IMR-90 (cell line): ENCODE data around the gene GRHL3. TPM values are rescaled to one million over a fixed set of nuclear protein-coding genes. Genes with fewer than 3 reads are reported as not detected.

ENCODE experiments used
- ATAC-seq: fragments of 200-7000 bp; cut with Tn5 transposase; 2 replicates; pipeline ENCODE4 v1.9.1; 2020; ENCODE audit warnings: low read depth, mild to moderate bottlenecking, moderate library complexity
- BruUV-seq: library from RNA; stranded (reverse); fragments of 400-500 nt; replicated peaks from 2 replicates; lab custom pipeline; 2021; lab: Mats Ljungman, UMichigan
- CTCF ChIA-PET: fragments of 300-600 bp; formaldehyde crosslinking; extraction: SDS; loops from one replicate; lab custom pipeline; 2021; ENCODE audit warnings: antibody characterized with exemption; lab: Yijun Ruan, JAX
- POLR2A ChIA-PET: fragments of 300-600 bp; sonication (Branson Sonifier 250); formaldehyde crosslinking; loops from one replicate; lab custom pipeline; 2022; ENCODE audit warnings: antibody characterized with exemption; ENCODE audit not compliant: unreplicated experiment; lab: Charles Lee
- DNase-seq: peaks from one replicate; pipeline ENCODE4 v3.0.0; 2013
- H2AFZ ChIP-seq: replicated peaks from 2 replicates; pipeline ENCODE3; 2013; ENCODE audit warnings: low read length, mild to moderate bottlenecking; ENCODE audit not compliant: poor library complexity
- H2AK5ac ChIP-seq: 2 replicates; pipeline ENCODE4 v1.6.1; 2013; ENCODE audit warnings: low read depth, low read length, inconsistent platforms
- H2AK9ac ChIP-seq: replicated peaks from 2 replicates; pipeline ENCODE3; 2013; ENCODE audit warnings: mild to moderate bottlenecking, low read depth, low read length, moderate library complexity; ENCODE audit not compliant: poor library complexity
- H2BK120ac ChIP-seq: 2 replicates; pipeline ENCODE4 v1.6.1; 2013; ENCODE audit warnings: low read depth, low read length, inconsistent platforms
- H2BK15ac ChIP-seq: 3 replicates; pipeline ENCODE4 v1.6.1; 2013; ENCODE audit warnings: low read depth, low read length, inconsistent platforms
- H2BK20ac ChIP-seq: 2 replicates; pipeline ENCODE4 v1.6.1; 2013; ENCODE audit warnings: low read depth, mild to moderate bottlenecking, inconsistent platforms, low read length, moderate library complexity
- H2BK5ac ChIP-seq: 2 replicates; pipeline ENCODE4 v1.6.1; 2013; ENCODE audit warnings: mild to moderate bottlenecking, low read depth, low read length, inconsistent platforms; ENCODE audit not compliant: poor library complexity, severe bottlenecking
- H3K14ac ChIP-seq: replicated peaks from 2 replicates; pipeline ENCODE4 v1.6.1; 2013; ENCODE audit warnings: low read depth, low read length, inconsistent platforms
- H3K18ac ChIP-seq: 2 replicates; pipeline ENCODE4 v1.6.1; 2013; ENCODE audit warnings: low read depth, low read length, control low read depth
- H3K23ac ChIP-seq: 2 replicates; pipeline ENCODE4 v1.6.1; 2013; ENCODE audit warnings: low read depth, low read length, inconsistent platforms
- H3K27ac ChIP-seq: 2 replicates; pipeline ENCODE4 v1.5.1; 2013; ENCODE audit warnings: mild to moderate bottlenecking, control low read depth, low read length; ENCODE audit not compliant: insufficient read depth
- H3K27me3 ChIP-seq: 2 replicates; pipeline ENCODE4 v1.6.1; 2013; ENCODE audit warnings: low read length; ENCODE audit not compliant: control insufficient read depth, insufficient read depth
- H3K36me3 ChIP-seq: 2 replicates; pipeline ENCODE4 v1.6.1; 2013; ENCODE audit warnings: low read length, mixed read lengths; ENCODE audit not compliant: control insufficient read depth, insufficient read depth
- H3K4ac ChIP-seq: 2 replicates; pipeline ENCODE4 v1.6.1; 2013; ENCODE audit warnings: low read depth, low read length, inconsistent platforms
- H3K4me1 ChIP-seq: 2 replicates; pipeline ENCODE4 v1.6.1; 2013; ENCODE audit warnings: low read length, mixed read lengths; ENCODE audit not compliant: control insufficient read depth, insufficient read depth
- H3K4me2 ChIP-seq: 2 replicates; pipeline ENCODE4 v1.6.1; 2013; ENCODE audit warnings: low read depth, mild to moderate bottlenecking, control low read depth, low read length, moderate library complexity
- H3K4me3 ChIP-seq: 2 replicates; pipeline ENCODE4 v1.5.1; 2013; ENCODE audit warnings: low read depth, mild to moderate bottlenecking, control low read depth, low read length, moderate library complexity; ENCODE audit not compliant: insufficient read depth
- H3K56ac ChIP-seq: 2 replicates; pipeline ENCODE4 v1.6.1; 2013; ENCODE audit warnings: low read length, inconsistent platforms; ENCODE audit not compliant: insufficient read depth; ENCODE audit errors: extremely low read depth
- H3K79me1 ChIP-seq, 2 experiments: 2 replicates each; pipeline ENCODE4 v1.6.1; 2013; ENCODE audit warnings: low read length in 2 of 2, inconsistent platforms in 1 of 2, low read depth in 1 of 2
- H3K9ac ChIP-seq: 2 replicates; pipeline ENCODE4 v1.6.1; 2013; ENCODE audit warnings: low read depth, low read length, control low read depth
- H3K9me1 ChIP-seq: 2 replicates; pipeline ENCODE4 v1.6.1; 2013; ENCODE audit warnings: low read length, inconsistent platforms; ENCODE audit not compliant: insufficient read depth
- H3K9me3 ChIP-seq: 2 replicates; pipeline ENCODE4 v1.6.1; 2013; ENCODE audit warnings: low read length; ENCODE audit not compliant: control insufficient read depth, insufficient read depth
- H4K20me1 ChIP-seq: 2 replicates; pipeline ENCODE4 v1.6.1; 2013; ENCODE audit warnings: low read length, inconsistent platforms; ENCODE audit not compliant: insufficient read depth
- H4K5ac ChIP-seq: 2 replicates; pipeline ENCODE4 v1.6.1; 2013; ENCODE audit warnings: mild to moderate bottlenecking, low read depth, low read length, control low read depth
- H4K8ac ChIP-seq, 2 experiments: 2 replicates each; pipeline ENCODE4 v1.6.1; 2013; ENCODE audit warnings: low read depth in 2 of 2, low read length in 2 of 2, control low read depth in 1 of 2, inconsistent platforms in 1 of 2
- H4K91ac ChIP-seq: 2 replicates; pipeline ENCODE4 v1.6.1; 2013; ENCODE audit warnings: low read depth, low read length, inconsistent platforms; ENCODE audit not compliant: insufficient read depth
- BHLHE40 ChIP-seq: fragments of 150-350 bp; IDR thresholded peaks from 2 replicates; pipeline ENCODE4 v1.6.1; 2016; ENCODE audit warnings: mild to moderate bottlenecking, low read depth, low read length
- CEBPB ChIP-seq: IDR thresholded peaks from 2 replicates; pipeline ENCODE4 v1.6.1; 2012; ENCODE audit warnings: low read depth, low read length, improper control_type of control experiment
- FOS ChIP-seq: fragments of 150-350 bp; IDR thresholded peaks from 2 replicates; pipeline ENCODE4 v1.6.1; 2016; ENCODE audit warnings: low read depth, low read length
- MAFK ChIP-seq: IDR thresholded peaks from 2 replicates; pipeline ENCODE4 v1.6.1; 2012; ENCODE audit warnings: low read depth, low read length, improper control_type of control experiment
- MAZ ChIP-seq: IDR thresholded peaks from 2 replicates; pipeline ENCODE4 v1.6.1; 2012; ENCODE audit warnings: low read depth, mild to moderate bottlenecking, low read length, improper control_type of control experiment, moderate library complexity, borderline replicate concordance
- MXI1 ChIP-seq: IDR thresholded peaks from 2 replicates; pipeline ENCODE4 v1.6.1; 2012; ENCODE audit warnings: low read depth, mild to moderate bottlenecking, low read length, moderate library complexity, borderline replicate concordance
- POLR2A ChIP-seq: IDR thresholded peaks from 2 replicates; pipeline ENCODE4 v1.6.1; 2012; ENCODE audit warnings: mild to moderate bottlenecking, low read depth, low read length
- RCOR1 ChIP-seq: IDR thresholded peaks from 2 replicates; pipeline ENCODE4 v1.6.1; 2012; ENCODE audit warnings: mild to moderate bottlenecking, low read length, improper control_type of control experiment; ENCODE audit not compliant: insufficient replicate concordance
- RFX5 ChIP-seq: IDR thresholded peaks from 2 replicates; pipeline ENCODE4 v1.8.0; 2012; ENCODE audit warnings: low read depth, mild to moderate bottlenecking, low read length, moderate library complexity
- WGBS, 2 experiments: methylation state at CpG; one replicate each; pipeline versions ENCODE4 v1.1.5 to v1.1.7; 2013; ENCODE audit warnings: missing lambda C conversion rate in 2 of 2; ENCODE audit not compliant: insufficient read length in 1 of 2; ENCODE audit errors: extremely low coverage in 2 of 2; 5-methylcytosine and 5-hydroxymethylcytosine counted together
- dilution Hi-C: fragments of 300-500 bp; cut with HindIII; formaldehyde crosslinking; loops from one replicate; pipeline ENCODE4 v1.14.3; 2018; ENCODE audit warnings: low sequenced_read_pairs; ENCODE audit not compliant: unreplicated experiment
- in situ Hi-C: fragments of 300-500 bp; cut with MboI; formaldehyde crosslinking; loops from 3 replicates; pipeline ENCODE4 v1.14.3; 2019; ENCODE audit warnings: low sequenced_read_pairs, inconsistent platforms, mixed read lengths
- intact Hi-C: fragments of 100-400 bp; cut with micrococcal nuclease; formaldehyde crosslinking; loops from 2 replicates; pipeline ENCODE4 v1.10.0; 2022
- polyA plus RNA-seq, 3 experiments: library from polyadenylated mRNA; depleted of rRNA; stranded (reverse); fragments of >200 nt; gene quantifications; 2 replicates each; pipeline ENCODE4 v1.2.3, GENCODE V29; 2012; ENCODE audit warnings: low replicate concordance in 1 of 3
- total RNA-seq: library from RNA; depleted of rRNA; stranded (reverse); fragments of >200 nt; gene quantifications from 2 replicates; pipeline ENCODE4 v1.2.3, GENCODE V29; 2012
- TF ChIP-seq, protein P1 (sequence below): conservative IDR thresholded peaks from 2 replicates; pipeline ENCODE4 v1.5.1; 2012; ENCODE audit warnings: mild to moderate bottlenecking, low read depth, low read length, improper control_type of control experiment
- TF ChIP-seq, protein P2 (sequence below): fragments of 150-350 bp; IDR thresholded peaks from 2 replicates; pipeline ENCODE4 v1.6.1; 2016; ENCODE audit warnings: low read depth, mild to moderate bottlenecking, low read length, moderate library complexity, borderline replicate concordance

GRHL3 gene
- total and polyA plus RNA-seq, 2 of the 4 experiments (the other 2 are of a cell fraction), result not detected

DNA sequence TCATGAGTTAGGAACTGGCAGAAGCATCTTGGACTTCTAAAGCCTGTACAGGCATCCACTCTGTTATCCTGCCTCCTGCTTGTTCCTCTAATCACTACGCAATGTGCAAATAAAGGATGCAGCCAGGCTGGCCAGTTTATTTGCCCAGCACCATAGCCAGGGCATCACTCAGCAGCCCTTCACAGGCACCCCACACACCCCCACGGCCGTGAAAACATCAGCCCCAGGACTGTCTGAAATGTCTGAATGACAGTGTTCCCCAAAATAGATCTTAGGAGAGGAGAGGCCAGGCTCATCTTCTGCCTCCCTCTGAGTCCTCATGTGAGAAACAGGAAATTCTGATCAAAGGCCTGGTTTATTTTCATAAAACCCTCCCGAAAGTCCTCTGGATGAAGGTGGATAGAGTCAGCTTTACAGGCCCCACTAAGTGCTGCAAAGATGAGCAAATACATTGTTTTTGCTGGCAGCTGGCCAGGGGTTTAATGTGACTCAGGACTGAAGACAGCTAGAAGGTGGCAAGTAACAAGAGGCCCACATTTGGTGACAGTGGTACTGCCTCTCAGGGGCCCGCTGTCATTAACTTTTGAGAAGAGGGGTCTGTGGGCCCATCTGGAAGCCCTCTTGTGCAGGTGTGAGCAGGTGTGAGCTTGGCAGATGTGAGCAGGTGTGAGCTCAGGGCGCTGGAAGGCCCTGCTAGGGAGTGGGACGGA is 32.9 kb downstream of the GRHL3 start:
- no peak overlapping the region for H2BK5ac ChIP-seq
- POLR2A ChIA-PET, result no interaction called here
- CTCF ChIA-PET, result no interaction called here
- no peak overlapping the region for H3K18ac ChIP-seq
- H4K91ac ChIP-seq, result no peak overlapping the region
- H3K36me3 ChIP-seq, result no peaks in the 10 kb centered on the region
- no peak overlapping the region; the same call in 1 of the 2 replicates for H3K4ac ChIP-seq
- dilution Hi-C loops, result no loop called here
- H3K4me2 ChIP-seq, result no peak overlapping the region
- H2BK20ac ChIP-seq, result no peak overlapping the region
- no peak overlapping the region for H2AFZ ChIP-seq
- H4K20me1 ChIP-seq, result 0 out of 2 replicates have a peak, but pooled peaks cover 5% of the 10 kb centered on the region
- H3K4me3 ChIP-seq, result no peak overlapping the region
- no peak overlapping the region for H2BK120ac ChIP-seq
- H2AK9ac ChIP-seq, result no peak overlapping the region
- H3K9me1 ChIP-seq, result peaks cover 6% of the 10 kb centered on the region; the same call in 1 of the 2 replicates
- H3K79me1 ChIP-seq, result no peaks in the 10 kb centered on the region
- ATAC-seq, result peak; percentile 66
- H2AK5ac ChIP-seq, result 0 out of 2 replicates have a peak overlapping the region, but pooled peaks have one; percentile 21
- no peak overlapping the region for H4K5ac ChIP-seq
- 65% methylated on average over 2 of the region's 7 CpGs; no CpG with 5 or more reads in 1 of the 2 experiments for WGBS, 2 experiments
- H3K14ac ChIP-seq, result peak overlapping the region; percentile 22; the same call in 1 of the 2 replicates
- H3K27ac ChIP-seq, result no peak overlapping the region
- H3K9ac ChIP-seq, result no peak overlapping the region
- in situ Hi-C loops, result no loop called here
- H3K9me3 ChIP-seq, result no peaks in the 10 kb centered on the region
- TF ChIP-seq CEBPB (no peak), FOS (no peak), RCOR1 (no peak), MAFK (no peak), POLR2A (no peak), MXI1 (no peak), MAZ (no peak), RFX5 (no peak), BHLHE40 (no peak)
- TF ChIP-seq, protein P1, sequence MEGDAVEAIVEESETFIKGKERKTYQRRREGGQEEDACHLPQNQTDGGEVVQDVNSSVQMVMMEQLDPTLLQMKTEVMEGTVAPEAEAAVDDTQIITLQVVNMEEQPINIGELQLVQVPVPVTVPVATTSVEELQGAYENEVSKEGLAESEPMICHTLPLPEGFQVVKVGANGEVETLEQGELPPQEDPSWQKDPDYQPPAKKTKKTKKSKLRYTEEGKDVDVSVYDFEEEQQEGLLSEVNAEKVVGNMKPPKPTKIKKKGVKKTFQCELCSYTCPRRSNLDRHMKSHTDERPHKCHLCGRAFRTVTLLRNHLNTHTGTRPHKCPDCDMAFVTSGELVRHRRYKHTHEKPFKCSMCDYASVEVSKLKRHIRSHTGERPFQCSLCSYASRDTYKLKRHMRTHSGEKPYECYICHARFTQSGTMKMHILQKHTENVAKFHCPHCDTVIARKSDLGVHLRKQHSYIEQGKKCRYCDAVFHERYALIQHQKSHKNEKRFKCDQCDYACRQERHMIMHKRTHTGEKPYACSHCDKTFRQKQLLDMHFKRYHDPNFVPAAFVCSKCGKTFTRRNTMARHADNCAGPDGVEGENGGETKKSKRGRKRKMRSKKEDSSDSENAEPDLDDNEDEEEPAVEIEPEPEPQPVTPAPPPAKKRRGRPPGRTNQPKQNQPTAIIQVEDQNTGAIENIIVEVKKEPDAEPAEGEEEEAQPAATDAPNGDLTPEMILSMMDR, result no peak
- TF ChIP-seq, protein P2, sequence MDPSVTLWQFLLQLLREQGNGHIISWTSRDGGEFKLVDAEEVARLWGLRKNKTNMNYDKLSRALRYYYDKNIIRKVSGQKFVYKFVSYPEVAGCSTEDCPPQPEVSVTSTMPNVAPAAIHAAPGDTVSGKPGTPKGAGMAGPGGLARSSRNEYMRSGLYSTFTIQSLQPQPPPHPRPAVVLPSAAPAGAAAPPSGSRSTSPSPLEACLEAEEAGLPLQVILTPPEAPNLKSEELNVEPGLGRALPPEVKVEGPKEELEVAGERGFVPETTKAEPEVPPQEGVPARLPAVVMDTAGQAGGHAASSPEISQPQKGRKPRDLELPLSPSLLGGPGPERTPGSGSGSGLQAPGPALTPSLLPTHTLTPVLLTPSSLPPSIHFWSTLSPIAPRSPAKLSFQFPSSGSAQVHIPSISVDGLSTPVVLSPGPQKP, result no peak
- no TSS peak for BruUV-seq
- H3K4me1 ChIP-seq, result peaks cover 8% of the 10 kb centered on the region
- H4K8ac ChIP-seq, result 0 out of 4 replicates have a peak overlapping the region, but pooled peaks of 1 of the 2 experiments have one; percentile 15
- intact Hi-C loops, result no loop called here
- peaks cover 3% of the 10 kb centered on the region; the same call in 1 of the 2 replicates for H3K27me3 ChIP-seq
- no peak overlapping the region for H2BK15ac ChIP-seq
- DNase-seq, result peak; percentile 73
- H3K23ac ChIP-seq, result no peak overlapping the region
- no peak overlapping the region for H3K56ac ChIP-seq
